K562 (cell line): ENCODE measurements around the gene JPT2. TPM values are rescaled to one million over a fixed set of nuclear protein-coding genes. Genes with fewer than 3 reads are reported as not detected.

Source experiments
- ATAC-seq: fragments of 200-7000 bp; cut with Tn5 transposase; 3 replicates; pipeline ENCODE4 v1.9.1; 2020; ENCODE audit warnings: moderate library complexity
- BruUV-seq: library from RNA; stranded (reverse); fragments of 400-500 nt; replicated peaks from 2 replicates; lab custom pipeline; 2021; lab: Mats Ljungman, UMichigan
- CTCF ChIA-PET: fragments of 300-600 bp; formaldehyde crosslinking; extraction: SDS; loops from one replicate; lab custom pipeline; 2021; ENCODE audit warnings: low intra/inter-chr PET ratio; lab: Yijun Ruan, JAX
- POLR2A ChIA-PET: fragments of 300-600, 350-650 bp; sonication (Branson Sonifier 250); formaldehyde crosslinking; extraction: SDS; loops from one replicate; lab custom pipeline; 2021; ENCODE audit warnings: antibody characterized with exemption, inconsistent platforms; lab: Yijun Ruan, JAX
- DNase-seq, 4 experiments: peaks; one replicate each; pipeline versions ENCODE4 v3.0.0 to v3.0.0-alpha.2; 2011 to 2018; ENCODE audit warnings: low spot score in 3 of 4, mixed read lengths in 3 of 4; ENCODE audit errors: extremely low read depth in 1 of 4
- FAIRE-seq: peaks from 2 replicates; lab custom pipeline; 2011; peaks lifted over from hg19 to GRCh38; lab: Jason Lieb, UNC
- H2AFZ ChIP-seq: 2 replicates; pipeline ENCODE4 v1.6.0; 2011; ENCODE audit warnings: low read depth, low read length, control low read depth, inconsistent platforms
- H3K27ac ChIP-seq: fragments of 200-600 bp; 3 replicates; pipeline ENCODE4 v1.8.0; 2011; ENCODE audit warnings: low read depth, mild to moderate bottlenecking, control low read depth, inconsistent platforms, low read length, moderate library complexity, mixed read lengths; ENCODE audit errors: extremely low read depth
- H3K27me3 ChIP-seq, 2 experiments: fragments of 300-600 bp in 1 of 2; 2 replicates in 1 of 2; 3 replicates in 1 of 2; pipeline versions ENCODE4 v1.6.0 to v1.8.0; 2011; ENCODE audit warnings: inconsistent platforms in 2 of 2, low read length in 2 of 2, mild to moderate bottlenecking in 1 of 2, mixed read lengths in 1 of 2, moderate library complexity in 1 of 2; ENCODE audit not compliant: control insufficient read depth in 2 of 2, insufficient read depth in 2 of 2
- H3K36me3 ChIP-seq: fragments of 300-600 bp; 3 replicates; pipeline ENCODE4 v1.8.0; 2011; ENCODE audit warnings: mild to moderate bottlenecking, low read length, inconsistent platforms; ENCODE audit not compliant: control insufficient read depth, insufficient read depth
- H3K4me1 ChIP-seq, 2 experiments: fragments of 200-600 bp in 1 of 2; replicated peaks in 1 of 2; 2 replicates in 1 of 2; 3 replicates in 1 of 2; pipeline versions ENCODE4 v1.5.1 to v1.8.0; 2011; ENCODE audit warnings: inconsistent platforms in 2 of 2, low read length in 2 of 2, mild to moderate bottlenecking in 1 of 2, mixed read lengths in 1 of 2, moderate library complexity in 1 of 2; ENCODE audit not compliant: control insufficient read depth in 2 of 2, insufficient read depth in 2 of 2
- H3K4me2 ChIP-seq: 2 replicates; pipeline ENCODE4 v1.6.1; 2011; ENCODE audit warnings: low read length, control low read depth, inconsistent platforms, mixed read lengths; ENCODE audit not compliant: insufficient read depth
- H3K4me3 ChIP-seq: fragments of 200-600 bp; sonication (generic), shearing (Covaris generic); 2 replicates; pipeline ENCODE4 v1.5.1; 2016; ENCODE audit warnings: control low read depth, inconsistent platforms
- H3K79me2 ChIP-seq: fragments of 200-600 bp; 3 replicates; pipeline ENCODE4 v1.8.0; 2011; ENCODE audit warnings: low read length, inconsistent platforms; ENCODE audit not compliant: control insufficient read depth, insufficient read depth
- H3K9ac ChIP-seq, 2 experiments: 2 replicates each; pipeline versions ENCODE4 v1.6.0 to v1.6.1; 2011; ENCODE audit warnings: low read depth in 2 of 2, low read length in 2 of 2, control low read depth in 1 of 2, inconsistent platforms in 1 of 2, mild to moderate bottlenecking in 1 of 2, mixed read lengths in 1 of 2; ENCODE audit not compliant: insufficient read depth in 1 of 2
- H3K9me1 ChIP-seq: one replicate; pipeline ENCODE4 v1.6.0; 2011; ENCODE audit warnings: inconsistent platforms, mild to moderate bottlenecking, low read length, moderate library complexity; ENCODE audit not compliant: control insufficient read depth, insufficient read depth
- H3K9me3 ChIP-seq: replicated peaks from 2 replicates; pipeline ENCODE4 v1.5.1; 2011; ENCODE audit warnings: low read depth, low read length, inconsistent platforms; ENCODE audit not compliant: control insufficient read depth, insufficient read depth
- H4K20me1 ChIP-seq: replicated peaks from 2 replicates; pipeline ENCODE4 v1.6.1; 2011; ENCODE audit warnings: low read length, inconsistent platforms, mixed read lengths; ENCODE audit not compliant: control insufficient read depth, insufficient read depth
- COPS2 ChIP-seq: fragments of 450-650 bp; conservative IDR thresholded peaks from 2 replicates; pipeline ENCODE4 v1.6.1; 2016; ENCODE audit warnings: mild to moderate bottlenecking, moderate library complexity
- MYC ChIP-seq, 2 experiments: fragments of 250-450 bp in 1 of 2; sonication (Bioruptor Pico) in 1 of 2; IDR thresholded peaks; 2 replicates each; pipeline versions ENCODE4 v1.5.1 to v1.6.1; 2012 to 2021; ENCODE audit warnings: low read depth in 2 of 2, borderline replicate concordance in 1 of 2, improper control_type of control experiment in 1 of 2, low read length in 1 of 2, mild to moderate bottlenecking in 1 of 2, moderate library complexity in 1 of 2
- POU5F1 ChIP-seq: fragments of 150-350 bp; IDR thresholded peaks from 2 replicates; pipeline ENCODE4 v1.6.1; 2014; ENCODE audit warnings: borderline replicate concordance, low read length, low read depth, mild to moderate bottlenecking; ENCODE audit not compliant: partially characterized antibody
- SIN3A ChIP-seq, 2 experiments: fragments of 150-350 bp in 1 of 2; IDR thresholded peaks; 2 replicates each; pipeline ENCODE4 v1.6.1; 2011 to 2016; ENCODE audit warnings: borderline replicate concordance in 2 of 2, low read depth in 2 of 2, low read length in 2 of 2, mild to moderate bottlenecking in 2 of 2, moderate library complexity in 2 of 2; ENCODE audit not compliant: control insufficient read depth in 1 of 2
- TEAD2 ChIP-seq: fragments of 450-650 bp; IDR thresholded peaks from 2 replicates; pipeline ENCODE4 v1.6.1; 2016; ENCODE audit warnings: missing genetic modification characterization, control low read depth, missing compliant biosample characterization
- ZNF785 ChIP-seq: fragments of 250-450 bp; sonication (Bioruptor Pico); IDR thresholded peaks from 2 replicates; pipeline ENCODE4 v1.4.0; 2020; ENCODE audit warnings: mild to moderate bottlenecking
- WGBS: fragments of 100-300 bp; shearing (Covaris generic); methylation state at CpG from one replicate; pipeline ENCODE4 v1.1.6; 2016; ENCODE audit warnings: low coverage, mixed read lengths; ENCODE audit not compliant: insufficient coverage; ENCODE audit errors: missing lambda C conversion rate; 5-methylcytosine and 5-hydroxymethylcytosine counted together
- in situ Hi-C: fragments of 300-500 bp; cut with MboI; formaldehyde crosslinking; loops from 4 replicates; pipeline ENCODE4 v1.15.0; 2018; ENCODE audit warnings: inconsistent platforms, mixed read lengths
- intact Hi-C: fragments of 100-400 bp; cut with micrococcal nuclease; formaldehyde crosslinking; loops from 2 replicates; pipeline ENCODE4 v1.14.2; 2022
- polyA plus RNA-seq, 8 experiments: library from polyadenylated mRNA; depleted of rRNA in 4 of 8; stranded (reverse) in 5 of 8; unstranded in 3 of 8; fragments of >200 nt; fragmentation: Nextera tagmentation in 2 of 8; fragmentation: Illumina TruSeq in 1 of 8; extraction: Ambion mirVana in 2 of 8; extraction: Trizol in 1 of 8; gene quantifications; 2 replicates each; pipeline versions ENCODE4 v1.2.1 to v1.2.3, GENCODE V29; 2011 to 2014; ENCODE audit warnings: inconsistent platforms in 1 of 8, missing spikeins in 1 of 8
- total RNA-seq, 7 experiments: library from RNA; depleted of rRNA in 6 of 7; stranded (reverse); fragments of >200 nt in 6 of 7; fragmentation: Illumina TruSeq in 2 of 7; extraction: Trizol in 2 of 7; gene quantifications; 2 replicates each; pipeline versions ENCODE4 v1.2.1 to v1.2.3, GENCODE V29; 2011 to 2021; ENCODE audit warnings: low replicate concordance in 1 of 7
- TF ChIP-seq, protein P1 (sequence below): fragments of 250-450 bp; sonication (Bioruptor Pico); IDR thresholded peaks from 2 replicates; pipeline ENCODE4 v1.4.0; 2020; ENCODE audit warnings: mild to moderate bottlenecking, moderate library complexity, borderline replicate concordance
- TF ChIP-seq, protein P2 (sequence below): fragments of 450-650 bp; formaldehyde crosslinking; IDR thresholded peaks from 2 replicates; pipeline ENCODE4 v1.4.0; 2020; ENCODE audit warnings: mild to moderate bottlenecking, moderate library complexity
- TF ChIP-seq, protein P3 (sequence below): sonication (generic); formaldehyde crosslinking; IDR thresholded peaks from 2 replicates; pipeline ENCODE4 v1.8.0; 2022; ENCODE audit warnings: mild to moderate bottlenecking, missing genetic modification reagents
- TF ChIP-seq, protein P4 (sequence below): fragments of 250-450 bp; sonication (Bioruptor Pico); IDR thresholded peaks from 2 replicates; pipeline ENCODE4 v1.5.0; 2021
- TF ChIP-seq, protein P5 (sequence below): fragments of 450-650 bp; conservative IDR thresholded peaks from 2 replicates; pipeline ENCODE4 v1.6.1; 2016; ENCODE audit warnings: missing genetic modification characterization, low read depth, mild to moderate bottlenecking, missing compliant biosample characterization, moderate library complexity

Gene JPT2
- total and polyA plus RNA-seq, 9 of the 15 experiments (the other 6 are each of a cell fraction or from before 2014, with no cell fraction given), result 25.5 to 133 (median 106) TPM

DNA sequence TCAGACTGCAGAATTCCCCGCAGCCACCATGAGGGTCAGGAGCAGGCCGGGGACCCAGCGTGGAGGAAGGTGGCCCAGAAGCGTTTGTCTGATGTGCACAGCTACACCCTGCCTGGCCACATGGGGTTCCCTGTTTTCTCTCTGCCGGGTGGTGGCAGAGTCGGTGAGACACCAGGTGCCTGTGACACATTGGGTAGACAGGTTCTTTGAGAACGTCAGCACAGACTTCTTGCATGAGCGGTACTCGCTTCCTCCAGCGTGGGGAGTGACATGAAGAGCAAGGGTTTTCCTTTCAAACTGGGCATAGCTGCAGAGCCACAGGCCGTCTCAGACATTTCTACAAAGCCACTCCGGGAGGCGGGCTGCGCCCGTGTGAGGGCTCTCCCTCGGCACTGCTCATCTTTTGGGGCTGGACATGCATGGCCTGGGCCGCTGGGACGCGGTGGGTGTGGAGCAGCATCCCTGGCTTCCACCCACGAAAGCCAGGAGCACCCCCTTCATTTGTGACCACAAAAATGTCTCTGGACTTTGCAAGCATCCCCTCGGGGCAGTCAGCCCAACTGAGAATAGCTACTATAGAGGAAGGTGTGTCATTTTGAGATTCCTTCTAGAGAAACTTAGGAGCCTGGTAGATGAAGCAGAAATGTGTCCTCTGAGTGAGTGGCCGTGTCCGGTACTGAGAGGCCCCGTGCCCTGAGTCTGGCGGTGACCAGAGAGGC is 67.3 kb downstream of the JPT2 start:
- H4K20me1 ChIP-seq, result no peaks in the 10 kb centered on the region
- ChIA-PET CTCF (no interaction called here), POLR2A (interaction anchor here (0.6 to 1.2 kb wide), 2 partner anchors 24 to 161 kb away, joined by 3 to 4 read pairs; no protein-coding TSS in a partner anchor)
- H3K9me3 ChIP-seq, result no peaks in the 10 kb centered on the region
- in situ Hi-C loops (no loop called here), intact Hi-C loops (no loop called here)
- no peaks in the 10 kb centered on the region for H3K79me2 ChIP-seq
- no peaks in the 10 kb centered on the region; a peak in 1 of 5 replicates for H3K27me3 ChIP-seq
- WGBS, result 86% methylated on average over 20 of the region's 25 CpGs
- H3K4me1 ChIP-seq, result peaks cover 0 to 30% of the 10 kb centered on the region in 2 experiments; a peak in 2 of 5 replicates
- FAIRE-seq (no peak), DNase-seq (no peak), ATAC-seq (no peak)
- peaks cover 3% of the 10 kb centered on the region for H3K9me1 ChIP-seq
- H2AFZ ChIP-seq, result no peak overlapping the region
- no peak overlapping the region for H3K27ac ChIP-seq
- H3K9ac ChIP-seq, result no peak overlapping the region; a peak in 1 of 4 replicates
- BruUV-seq, result TSS peak; percentile 35
- H3K4me3 ChIP-seq, result no peak overlapping the region
- H3K4me2 ChIP-seq, result no peak overlapping the region
- H3K36me3 ChIP-seq, result peaks cover 42% of the 10 kb centered on the region; the same call in 1 of the 3 replicates
- TF ChIP-seq SIN3A (IDR thresholded peaks at IDR 0.05; ENCODE audit: borderline replicate concordance in 2 of 2, control insufficient read depth in 1 of 2, low read depth in 2 of 2, low read length in 2 of 2) (no peak), TEAD2 (tag) (no peak), MYC (IDR thresholded peaks at IDR 0.05; ENCODE audit: low read depth, low read length) (no peak), MYC (CRISPR knock-in tag; IDR thresholded peaks at IDR 0.05; ENCODE audit: borderline replicate concordance, low read depth) (no peak), COPS2 (no peak), POU5F1 (no peak), ZNF785 (CRISPR knock-in tag) (no peak)
- TF ChIP-seq, protein P1, sequence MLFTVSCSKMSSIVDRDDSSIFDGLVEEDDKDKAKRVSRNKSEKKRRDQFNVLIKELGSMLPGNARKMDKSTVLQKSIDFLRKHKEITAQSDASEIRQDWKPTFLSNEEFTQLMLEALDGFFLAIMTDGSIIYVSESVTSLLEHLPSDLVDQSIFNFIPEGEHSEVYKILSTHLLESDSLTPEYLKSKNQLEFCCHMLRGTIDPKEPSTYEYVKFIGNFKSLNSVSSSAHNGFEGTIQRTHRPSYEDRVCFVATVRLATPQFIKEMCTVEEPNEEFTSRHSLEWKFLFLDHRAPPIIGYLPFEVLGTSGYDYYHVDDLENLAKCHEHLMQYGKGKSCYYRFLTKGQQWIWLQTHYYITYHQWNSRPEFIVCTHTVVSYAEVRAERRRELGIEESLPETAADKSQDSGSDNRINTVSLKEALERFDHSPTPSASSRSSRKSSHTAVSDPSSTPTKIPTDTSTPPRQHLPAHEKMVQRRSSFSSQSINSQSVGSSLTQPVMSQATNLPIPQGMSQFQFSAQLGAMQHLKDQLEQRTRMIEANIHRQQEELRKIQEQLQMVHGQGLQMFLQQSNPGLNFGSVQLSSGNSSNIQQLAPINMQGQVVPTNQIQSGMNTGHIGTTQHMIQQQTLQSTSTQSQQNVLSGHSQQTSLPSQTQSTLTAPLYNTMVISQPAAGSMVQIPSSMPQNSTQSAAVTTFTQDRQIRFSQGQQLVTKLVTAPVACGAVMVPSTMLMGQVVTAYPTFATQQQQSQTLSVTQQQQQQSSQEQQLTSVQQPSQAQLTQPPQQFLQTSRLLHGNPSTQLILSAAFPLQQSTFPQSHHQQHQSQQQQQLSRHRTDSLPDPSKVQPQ (CRISPR knock-in tag), result no peak
- TF ChIP-seq, protein P2, sequence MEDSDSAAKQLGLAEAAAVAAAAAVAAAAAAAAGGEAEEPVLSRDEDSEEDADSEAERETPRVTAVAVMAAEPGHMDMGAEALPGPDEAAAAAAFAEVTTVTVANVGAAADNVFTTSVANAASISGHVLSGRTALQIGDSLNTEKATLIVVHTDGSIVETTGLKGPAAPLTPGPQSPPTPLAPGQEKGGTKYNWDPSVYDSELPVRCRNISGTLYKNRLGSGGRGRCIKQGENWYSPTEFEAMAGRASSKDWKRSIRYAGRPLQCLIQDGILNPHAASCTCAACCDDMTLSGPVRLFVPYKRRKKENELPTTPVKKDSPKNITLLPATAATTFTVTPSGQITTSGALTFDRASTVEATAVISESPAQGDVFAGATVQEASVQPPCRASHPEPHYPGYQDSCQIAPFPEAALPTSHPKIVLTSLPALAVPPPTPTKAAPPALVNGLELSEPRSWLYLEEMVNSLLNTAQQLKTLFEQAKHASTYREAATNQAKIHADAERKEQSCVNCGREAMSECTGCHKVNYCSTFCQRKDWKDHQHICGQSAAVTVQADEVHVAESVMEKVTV (CRISPR knock-in tag), result no peak
- TF ChIP-seq, protein P3, sequence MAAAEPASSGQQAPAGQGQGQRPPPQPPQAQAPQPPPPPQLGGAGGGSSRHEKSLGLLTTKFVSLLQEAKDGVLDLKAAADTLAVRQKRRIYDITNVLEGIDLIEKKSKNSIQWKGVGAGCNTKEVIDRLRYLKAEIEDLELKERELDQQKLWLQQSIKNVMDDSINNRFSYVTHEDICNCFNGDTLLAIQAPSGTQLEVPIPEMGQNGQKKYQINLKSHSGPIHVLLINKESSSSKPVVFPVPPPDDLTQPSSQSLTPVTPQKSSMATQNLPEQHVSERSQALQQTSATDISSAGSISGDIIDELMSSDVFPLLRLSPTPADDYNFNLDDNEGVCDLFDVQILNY (CRISPR knock-in tag), result no peak
- TF ChIP-seq, protein P4, sequence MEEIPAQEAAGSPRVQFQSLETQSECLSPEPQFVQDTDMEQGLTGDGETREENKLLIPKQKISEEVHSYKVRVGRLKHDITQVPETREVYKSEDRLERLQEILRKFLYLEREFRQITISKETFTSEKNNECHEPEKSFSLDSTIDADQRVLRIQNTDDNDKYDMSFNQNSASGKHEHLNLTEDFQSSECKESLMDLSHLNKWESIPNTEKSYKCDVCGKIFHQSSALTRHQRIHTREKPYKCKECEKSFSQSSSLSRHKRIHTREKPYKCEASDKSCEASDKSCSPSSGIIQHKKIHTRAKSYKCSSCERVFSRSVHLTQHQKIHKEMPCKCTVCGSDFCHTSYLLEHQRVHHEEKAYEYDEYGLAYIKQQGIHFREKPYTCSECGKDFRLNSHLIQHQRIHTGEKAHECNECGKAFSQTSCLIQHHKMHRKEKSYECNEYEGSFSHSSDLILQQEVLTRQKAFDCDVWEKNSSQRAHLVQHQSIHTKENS (CRISPR knock-in tag), result no peak
- TF ChIP-seq, protein P5, sequence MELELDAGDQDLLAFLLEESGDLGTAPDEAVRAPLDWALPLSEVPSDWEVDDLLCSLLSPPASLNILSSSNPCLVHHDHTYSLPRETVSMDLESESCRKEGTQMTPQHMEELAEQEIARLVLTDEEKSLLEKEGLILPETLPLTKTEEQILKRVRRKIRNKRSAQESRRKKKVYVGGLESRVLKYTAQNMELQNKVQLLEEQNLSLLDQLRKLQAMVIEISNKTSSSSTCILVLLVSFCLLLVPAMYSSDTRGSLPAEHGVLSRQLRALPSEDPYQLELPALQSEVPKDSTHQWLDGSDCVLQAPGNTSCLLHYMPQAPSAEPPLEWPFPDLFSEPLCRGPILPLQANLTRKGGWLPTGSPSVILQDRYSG (tag), result no peak
